ENCODE measurements around the gene PPP2R1A.
A peak's percentile ranks its signal among the peaks of the same experiment; 100 is the strongest.
"Not testable (repeated sequence)": the region's sequence is repeated elsewhere in the genome, so short reads cannot be mapped to it uniquely, and the experiment has no call there.

PPP2R1A gene

DNA sequence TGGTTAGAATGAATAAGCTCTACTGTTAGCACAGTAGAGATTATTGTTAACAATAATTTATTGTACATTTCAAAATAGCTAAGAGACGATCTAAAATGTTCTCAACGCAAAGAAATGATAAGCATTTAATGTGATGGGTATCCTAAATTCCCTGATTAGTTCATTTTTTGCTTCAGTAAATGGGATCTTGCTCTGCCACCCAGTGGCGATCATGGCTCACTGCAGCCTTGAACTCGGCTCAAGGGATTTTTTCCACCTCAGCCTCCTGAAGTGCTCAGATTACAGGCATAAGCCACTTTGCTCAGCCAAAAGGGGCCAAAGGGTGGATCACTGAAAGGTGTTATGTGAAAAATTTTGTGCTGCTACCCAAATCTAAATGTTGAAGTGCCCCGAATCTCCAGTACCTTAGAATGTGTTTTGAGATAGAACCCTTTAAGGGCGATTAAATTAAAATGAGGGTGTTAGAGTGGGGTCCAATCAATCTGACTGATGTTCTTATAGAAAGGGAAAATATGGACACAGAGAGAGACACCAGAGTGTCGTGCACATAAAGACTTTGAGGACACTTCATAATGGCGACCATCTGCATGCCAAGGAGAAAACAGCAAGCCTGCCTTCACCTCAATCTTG lies 48.0 kb downstream of the PPP2R1A start:
- DNase-seq (ENCODE audit: low read depth in 2 of 2, low spot score in 1 of 2), result peak; percentile 13 to 33

DNA sequence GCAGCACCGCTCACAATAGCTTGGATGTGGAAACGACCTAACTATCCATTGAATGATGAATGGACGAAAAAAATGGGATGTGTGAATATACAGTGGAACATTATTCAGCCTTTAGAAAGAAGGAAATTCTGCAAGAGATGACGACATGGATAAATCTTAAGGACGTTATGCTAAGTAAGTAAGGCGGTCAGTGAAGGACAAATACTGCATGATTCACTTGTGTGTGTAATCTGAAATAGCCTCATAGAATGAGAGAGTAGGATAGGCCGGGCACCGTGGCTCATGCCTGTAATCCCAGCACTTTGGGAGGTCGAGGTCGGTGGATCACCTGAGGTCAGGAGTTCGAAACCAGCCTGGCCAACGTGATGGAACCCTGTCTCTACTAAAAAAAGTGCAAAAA lies 54.2 kb downstream of the PPP2R1A start:
- no peak for DNase-seq (ENCODE audit: low read depth in 2 of 2, low spot score in 1 of 2)

DNA sequence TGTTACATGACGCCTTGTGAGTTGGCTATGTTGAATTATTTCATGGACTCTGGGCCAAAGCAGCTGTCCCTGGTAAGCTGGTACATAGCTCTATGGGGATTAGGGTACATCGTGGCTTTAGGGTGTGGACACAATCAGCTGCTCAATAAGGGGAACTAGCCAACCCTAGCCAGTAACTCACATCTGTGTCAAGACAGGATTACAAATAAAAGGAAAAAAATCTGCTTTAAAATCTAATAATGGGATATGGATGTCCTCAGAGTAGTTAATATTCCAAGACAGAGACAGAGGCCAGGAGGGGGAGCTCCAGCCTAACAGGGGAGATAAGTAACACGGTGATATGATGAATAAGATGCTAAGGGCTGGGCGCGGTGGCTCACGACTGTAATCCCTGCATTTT lies 58.4 kb downstream of the PPP2R1A start:
- peak; percentile 17 to 44 for DNase-seq (ENCODE audit: low read depth in 2 of 2, low spot score in 1 of 2)

DNA sequence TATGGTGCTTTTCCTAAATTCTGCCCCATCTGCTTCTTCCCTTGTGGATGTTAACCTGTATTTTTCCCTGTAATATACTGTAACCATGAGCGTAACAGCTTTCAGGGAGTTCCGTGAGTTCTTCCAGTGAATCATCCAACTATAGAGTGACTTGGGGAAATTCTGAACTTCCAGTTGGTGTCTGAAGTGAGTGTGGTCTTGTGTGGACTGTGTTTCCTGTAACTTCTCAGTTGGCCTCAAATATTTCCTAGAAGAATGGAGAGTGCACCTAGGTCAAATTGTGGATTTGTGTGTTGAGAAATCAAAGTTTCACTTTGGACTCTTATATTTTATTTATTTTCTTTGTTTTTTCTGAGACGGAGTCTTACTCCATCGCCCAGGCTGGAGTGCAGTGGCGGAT lies 68.6 kb downstream of the PPP2R1A start:
- DNase-seq (ENCODE audit: low read depth in 2 of 2, low spot score in 1 of 2), result no peak

DNA sequence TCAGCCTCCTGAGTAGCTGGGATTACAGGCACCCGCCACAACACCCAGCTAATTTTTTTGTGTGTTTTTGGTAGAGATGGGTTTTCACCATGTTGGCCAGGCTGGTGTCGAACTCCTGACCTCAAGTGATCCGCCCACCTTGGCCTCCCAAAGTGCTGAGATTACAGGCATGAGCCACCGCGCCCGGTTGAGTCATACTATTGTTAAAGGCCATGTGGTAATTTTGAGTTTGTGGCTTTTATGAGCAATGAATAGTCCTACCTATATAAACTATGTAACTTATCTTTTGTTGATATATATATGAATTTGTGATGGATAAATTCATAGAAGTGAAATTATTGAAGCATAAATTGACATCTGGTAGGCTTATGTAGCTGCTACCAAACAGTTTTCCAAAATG lies 75.7 kb downstream of the PPP2R1A start:
- not testable (repeated sequence) for DNase-seq (ENCODE audit: low read depth in 2 of 2, low spot score in 1 of 2)

DNA sequence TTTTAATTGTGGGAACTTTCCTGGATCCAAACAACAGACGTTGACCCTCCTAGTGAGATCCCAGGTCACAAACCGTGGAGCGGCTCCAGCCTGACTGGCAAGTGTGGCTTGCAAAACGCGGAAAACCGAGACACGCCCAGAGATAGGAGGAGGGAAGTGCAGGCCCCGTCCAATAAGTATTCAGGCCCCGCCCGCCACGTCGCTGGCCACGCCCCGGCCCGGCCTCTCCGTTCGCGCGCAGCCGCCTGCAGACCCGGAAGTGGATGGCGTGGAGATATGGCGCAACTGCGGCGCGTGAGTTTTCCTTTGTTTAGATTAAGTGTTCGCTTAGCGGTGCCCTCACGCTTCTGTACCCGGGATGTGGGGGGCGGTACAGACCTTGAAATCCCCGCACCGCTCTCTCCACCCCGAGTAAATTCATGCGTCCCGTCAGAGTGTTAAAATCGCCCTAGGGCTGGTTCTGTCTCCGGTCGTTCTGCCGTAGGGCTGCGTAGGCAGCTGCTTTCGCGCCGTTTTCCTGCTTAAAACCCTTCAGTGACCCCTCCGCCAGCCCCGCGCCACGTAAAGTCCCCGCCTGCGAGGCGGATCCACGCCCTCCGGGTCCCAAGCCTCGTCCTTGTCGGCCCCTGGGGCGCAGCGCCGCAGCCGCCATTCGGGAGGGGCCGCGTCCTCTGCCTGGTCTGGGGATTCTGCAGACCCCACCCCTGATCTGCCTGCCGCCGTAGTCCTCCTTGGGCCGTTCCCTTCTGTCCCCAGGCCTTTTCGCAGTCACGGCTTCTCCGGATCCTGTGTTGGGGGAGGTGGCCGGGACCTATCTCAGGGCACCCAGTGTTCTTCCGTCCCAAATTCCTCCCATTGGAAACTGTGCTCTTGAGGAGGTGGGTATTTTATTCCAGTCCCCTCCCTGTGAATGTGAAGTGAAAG lies 79.7 kb downstream of the PPP2R1A start, which contains the start of gene ZNF766:
TSS of gene ZNF766 (plus strand) at position 250 of the 924 bp plus-strand sequence. CDS start at position 277, 27 bp downstream.
- DNase-seq (ENCODE audit: low read depth in 2 of 2, low spot score in 1 of 2), result peak; percentile 94 to 97

DNA sequence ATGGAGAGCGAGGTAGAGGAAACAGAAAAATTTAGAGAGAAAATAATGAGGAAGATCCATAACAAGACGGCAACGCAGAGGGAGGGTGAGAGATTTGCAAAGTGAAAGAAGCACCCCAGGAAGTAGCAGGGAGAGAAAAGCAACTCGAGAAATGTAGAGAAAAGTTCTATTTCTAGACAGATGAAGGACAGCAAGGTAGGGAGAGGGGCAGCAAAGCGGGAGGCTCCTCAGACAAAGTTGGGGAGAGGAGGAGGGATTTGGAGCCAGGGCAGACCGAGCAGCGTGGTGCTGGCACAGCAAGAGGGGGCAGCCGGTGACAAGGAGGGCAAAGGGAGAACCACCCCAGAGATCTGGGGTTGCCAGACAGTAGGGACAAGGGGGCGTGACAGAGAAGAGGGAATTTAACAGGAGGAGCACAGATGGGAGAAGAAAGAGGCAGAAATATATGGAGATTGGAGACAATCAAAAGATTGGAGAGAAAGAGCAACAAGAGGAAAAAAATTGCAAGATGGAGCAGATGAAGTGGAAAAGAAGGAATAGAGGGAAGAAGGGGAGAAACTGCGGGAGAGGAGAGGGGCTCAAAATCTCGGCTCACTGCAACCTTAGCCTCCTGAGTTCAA lies 80.5 kb downstream of the PPP2R1A start:
- peak in 1 of 2 donors; percentile 3 for DNase-seq (ENCODE audit: low read depth in 2 of 2, low spot score in 1 of 2)

DNA sequence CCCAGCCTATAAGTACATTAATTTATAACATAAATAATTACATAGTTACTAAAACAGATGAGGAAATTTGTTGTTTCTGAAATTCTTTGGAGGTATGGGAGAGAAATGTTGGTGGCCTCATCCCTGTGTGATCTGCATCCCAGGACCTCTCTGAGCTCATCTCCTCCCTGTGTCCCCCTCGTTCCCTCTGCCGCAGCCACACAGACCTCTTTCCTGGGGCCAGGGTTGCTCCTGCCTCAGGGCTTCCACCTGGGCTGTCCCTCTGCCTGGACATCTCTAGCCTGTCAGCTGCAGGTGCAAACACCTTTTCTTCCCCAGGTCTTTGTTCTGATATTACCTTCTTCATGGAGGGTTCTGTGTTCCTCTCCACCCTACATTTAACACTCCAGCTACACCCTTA lies 83.4 kb downstream of the PPP2R1A start:
- no peak for DNase-seq (ENCODE audit: low read depth in 2 of 2, low spot score in 1 of 2)

DNA sequence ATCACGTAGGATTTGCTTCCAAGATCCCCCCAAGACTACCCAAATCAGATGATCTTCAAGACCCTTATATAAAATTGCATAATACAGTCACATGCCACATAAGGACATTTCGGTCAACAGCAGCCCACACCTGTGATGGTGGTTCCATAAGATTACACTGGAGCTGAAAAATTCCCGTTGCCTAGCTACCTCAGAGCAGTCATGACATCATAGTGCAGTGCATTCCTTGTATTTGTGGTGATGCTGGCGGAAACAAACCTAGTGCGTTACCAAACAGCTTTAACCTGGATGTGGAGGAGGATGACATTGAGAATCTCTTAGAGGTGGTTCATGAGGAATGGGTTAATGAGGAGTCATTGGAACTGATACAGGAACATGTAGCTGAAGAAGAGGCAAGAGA lies 84.3 kb downstream of the PPP2R1A start:
- DNase-seq (ENCODE audit: low read depth in 2 of 2, low spot score in 1 of 2), result no peak

DNA sequence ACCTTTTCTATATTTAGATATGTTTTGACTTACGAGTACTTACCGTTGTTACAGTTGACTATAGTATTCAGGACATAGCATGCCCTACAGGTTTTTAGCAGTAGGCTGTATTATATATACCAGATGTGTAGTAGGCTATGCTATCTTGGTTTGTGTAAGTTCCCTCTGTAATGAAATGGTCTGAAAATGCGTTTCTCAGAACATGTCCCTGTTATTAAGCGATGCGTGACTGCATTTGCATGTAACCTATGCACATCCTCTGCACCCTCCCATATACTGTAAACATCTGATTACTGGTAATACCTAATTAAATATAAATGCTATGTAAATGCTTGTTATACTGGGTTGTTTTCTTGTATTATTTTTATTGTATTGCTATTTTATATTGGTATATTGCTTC lies 86.1 kb downstream of the PPP2R1A start:
- DNase-seq (ENCODE audit: low read depth in 2 of 2, low spot score in 1 of 2), result no peak

DNA sequence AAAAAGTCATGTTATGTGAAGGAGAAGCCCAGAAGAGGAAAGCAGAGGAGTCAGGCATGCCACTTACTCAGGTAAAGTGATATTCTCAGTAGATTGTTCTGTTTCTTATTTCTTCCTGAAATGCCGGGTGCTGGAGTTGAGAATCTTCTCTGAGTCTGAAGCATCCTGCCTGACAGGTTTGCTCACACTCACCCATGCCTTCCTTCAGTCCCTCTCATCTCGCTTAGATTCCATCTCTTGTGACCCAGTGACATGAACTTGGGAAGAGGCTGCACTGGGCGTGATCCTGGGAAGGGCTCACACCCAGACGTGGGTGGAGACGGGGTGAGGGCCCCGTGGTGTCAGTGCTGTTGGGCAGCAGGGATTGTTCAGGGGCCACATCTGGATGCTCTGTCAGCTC lies 87.6 kb downstream of the PPP2R1A start:
- DNase-seq (ENCODE audit: low read depth in 2 of 2, low spot score in 1 of 2), result no peak
